HepG2 (cell line): ENCODE data around the gene CABLES1. TPM values are rescaled to one million over a fixed set of nuclear protein-coding genes. Genes with fewer than 3 reads are reported as not detected.

ENCODE experiments used
- ATAC-seq: fragments of 200-7000 bp; cut with Tn5 transposase; 3 replicates; pipeline ENCODE4 v1.9.1; 2020; ENCODE audit warnings: mild to moderate bottlenecking, moderate library complexity
- BruUV-seq: library from RNA; stranded (reverse); fragments of 400-500 nt; replicated peaks from 2 replicates; lab custom pipeline; 2021; lab: Mats Ljungman, UMichigan
- CTCF ChIA-PET: fragments of 300-600 bp; formaldehyde crosslinking; extraction: SDS; loops from one replicate; lab custom pipeline; 2021; ENCODE audit warnings: low total read pairs, inconsistent platforms, low intra/inter-chr PET ratio; lab: Yijun Ruan, JAX
- POLR2A ChIA-PET: fragments of 350-600 bp; sonication (Branson Sonifier 250); formaldehyde crosslinking; loops from one replicate; lab custom pipeline; 2020; ENCODE audit warnings: antibody characterized with exemption, inconsistent platforms; lab: Yijun Ruan, JAX
- DNase-seq: peaks from one replicate; pipeline ENCODE4 v3.0.0-alpha.2; 2015; ENCODE audit warnings: low spot score
- FAIRE-seq: peaks from 3 replicates; lab custom pipeline; 2011; peaks lifted over from hg19 to GRCh38; lab: Jason Lieb, UNC
- H2AFZ ChIP-seq: one replicate; pipeline ENCODE4 v1.6.1; 2011; ENCODE audit warnings: low read length, inconsistent platforms
- H3K27ac ChIP-seq: fragments of 300-600 bp; 3 replicates; pipeline ENCODE4 v1.8.0; 2011; ENCODE audit warnings: mixed run types, mild to moderate bottlenecking, mixed read lengths, low read length, inconsistent platforms; ENCODE audit not compliant: insufficient read depth; ENCODE audit errors: extremely low read length
- H3K27me3 ChIP-seq, 2 experiments: fragments of 200-600 bp in 1 of 2; 2 replicates in 1 of 2; 3 replicates in 1 of 2; pipeline versions ENCODE4 v1.6.0 to v1.8.0; 2011; ENCODE audit warnings: low read length in 2 of 2, mild to moderate bottlenecking in 2 of 2, moderate library complexity in 2 of 2, inconsistent platforms in 1 of 2; ENCODE audit not compliant: insufficient read depth in 2 of 2, control insufficient read depth in 1 of 2
- H3K36me3 ChIP-seq, 2 experiments: fragments of 200-600 bp in 1 of 2; replicated peaks in 1 of 2; 2 replicates in 1 of 2; 3 replicates in 1 of 2; pipeline versions ENCODE4 v1.5.1 to v1.8.0; 2011; ENCODE audit warnings: low read length in 2 of 2, inconsistent platforms in 1 of 2; ENCODE audit not compliant: insufficient read depth in 2 of 2, control insufficient read depth in 1 of 2
- H3K4me1 ChIP-seq: 2 replicates; pipeline ENCODE4 v1.5.1; 2012; ENCODE audit warnings: low read length, inconsistent platforms; ENCODE audit not compliant: insufficient read depth
- H3K4me2 ChIP-seq: 2 replicates; pipeline ENCODE4 v1.6.0; 2011; ENCODE audit warnings: low read depth, low read length, inconsistent platforms
- H3K4me3 ChIP-seq, 3 experiments: fragments of 200-600 bp in 1 of 3; sonication (generic), shearing (Covaris generic) in 1 of 3; replicated peaks in 1 of 3; 2 replicates each; pipeline ENCODE4 v1.5.1; 2011 to 2016; ENCODE audit warnings: low read length in 3 of 3, inconsistent platforms in 2 of 3, low read depth in 2 of 3, mild to moderate bottlenecking in 2 of 3, control low read depth in 1 of 3, mixed read lengths in 1 of 3; ENCODE audit not compliant: insufficient read depth in 1 of 3
- H3K79me2 ChIP-seq: one replicate; pipeline ENCODE4 v1.6.1; 2011; ENCODE audit warnings: low read length, inconsistent platforms; ENCODE audit not compliant: insufficient read depth
- H3K9ac ChIP-seq: 2 replicates; pipeline ENCODE4 v1.6.0; 2011; ENCODE audit warnings: mild to moderate bottlenecking, low read depth, low read length, inconsistent platforms; ENCODE audit not compliant: insufficient read depth
- H3K9me3 ChIP-seq: 2 replicates; pipeline ENCODE4 v1.5.1; 2012; ENCODE audit warnings: mild to moderate bottlenecking, low read length
- H4K20me1 ChIP-seq: 2 replicates; pipeline ENCODE4 v1.6.0; 2011; ENCODE audit warnings: inconsistent platforms, mild to moderate bottlenecking, low read length, moderate library complexity; ENCODE audit not compliant: insufficient read depth
- DMAP1 ChIP-seq: IDR thresholded peaks from 2 replicates; pipeline ENCODE4 v1.6.1; 2016
- HOXA5 ChIP-seq: sonication (generic); formaldehyde crosslinking; IDR thresholded peaks from 2 replicates; pipeline ENCODE4 v1.4.0; 2020; ENCODE audit warnings: missing genetic modification reagents
- MAFF ChIP-seq: IDR thresholded peaks from 2 replicates; pipeline ENCODE4 v1.6.1; 2011; ENCODE audit warnings: low read depth, low read length, improper control_type of control experiment
- MAFK ChIP-seq, 2 experiments: IDR thresholded peaks in 1 of 2; conservative IDR thresholded peaks in 1 of 2; 2 replicates each; pipeline ENCODE4 v1.6.1; 2011; ENCODE audit warnings: improper control_type of control experiment in 2 of 2, low read length in 2 of 2
- NAIF1 ChIP-seq: sonication (generic); formaldehyde crosslinking; IDR thresholded peaks from 2 replicates; pipeline ENCODE4 v1.5.0; 2020; ENCODE audit warnings: mild to moderate bottlenecking, missing genetic modification reagents, borderline replicate concordance
- SALL1 ChIP-seq: sonication (generic); formaldehyde crosslinking; IDR thresholded peaks from 2 replicates; pipeline ENCODE4 v1.8.0; 2022; ENCODE audit warnings: mild to moderate bottlenecking, missing genetic modification reagents
- SOX13 ChIP-seq, 3 experiments: fragments of 450-650 bp in 1 of 3; sonication (generic) in 1 of 3; formaldehyde crosslinking in 1 of 3; IDR thresholded peaks in 2 of 3; conservative IDR thresholded peaks in 1 of 3; 2 replicates each; pipeline versions ENCODE4 v1.5.0 to v1.6.1; 2016 to 2020; ENCODE audit warnings: antibody characterized with exemption in 1 of 3, mild to moderate bottlenecking in 1 of 3, missing compliant biosample characterization in 1 of 3, missing genetic modification reagents in 1 of 3, moderate library complexity in 1 of 3
- ZBTB38 ChIP-seq: sonication (generic); formaldehyde crosslinking; IDR thresholded peaks from 2 replicates; pipeline ENCODE4 v1.5.1; 2020; ENCODE audit warnings: mild to moderate bottlenecking, missing genetic modification reagents
- ZNF331 ChIP-seq: sonication (generic); formaldehyde crosslinking; IDR thresholded peaks from 2 replicates; pipeline ENCODE4 v1.4.0; 2020; ENCODE audit warnings: missing genetic modification reagents
- ZNF33A ChIP-seq: sonication (generic); formaldehyde crosslinking; IDR thresholded peaks from 2 replicates; pipeline ENCODE4 v1.5.1; 2020; ENCODE audit warnings: missing genetic modification reagents, mild to moderate bottlenecking, moderate library complexity, borderline replicate concordance
- ZNF501 ChIP-seq: sonication (generic); formaldehyde crosslinking; IDR thresholded peaks from 2 replicates; pipeline ENCODE4 v1.5.1; 2020; ENCODE audit warnings: mild to moderate bottlenecking, moderate library complexity, missing genetic modification reagents
- ZNF687 ChIP-seq: sonication (generic); formaldehyde crosslinking; IDR thresholded peaks from 2 replicates; pipeline ENCODE4 v1.5.1; 2020; ENCODE audit warnings: mild to moderate bottlenecking, missing genetic modification reagents, moderate library complexity
- ZNF839 ChIP-seq: sonication (generic); formaldehyde crosslinking; IDR thresholded peaks from 2 replicates; pipeline ENCODE4 v1.4.0; 2020; ENCODE audit warnings: missing genetic modification reagents, mild to moderate bottlenecking, borderline replicate concordance
- WGBS: methylation state at CpG from one replicate; pipeline ENCODE4 v1.1.6; 2017; ENCODE audit warnings: low lambda C conversion rate; 5-methylcytosine and 5-hydroxymethylcytosine counted together
- in situ Hi-C: cut with HindIII; loops from 2 replicates; pipeline ENCODE4 v1.10.0; 2017; ENCODE audit warnings: low pct_unique_long_range_greater_than_20kb; ENCODE audit not compliant: extremely low pct_ligation_motif_present
- intact Hi-C: fragments of 100-400 bp; cut with micrococcal nuclease; formaldehyde crosslinking; loops from one replicate; pipeline ENCODE4 v1.10.0; 2022; ENCODE audit not compliant: unreplicated experiment
- polyA plus RNA-seq, 8 experiments: library from polyadenylated mRNA; depleted of rRNA in 3 of 8; stranded (reverse) in 7 of 8; unstranded in 1 of 8; fragments of >200 nt; fragmentation: Illumina TruSeq in 4 of 8; extraction: Trizol in 4 of 8; gene quantifications; 2 replicates each; pipeline versions ENCODE4 v1.2.1 to v1.2.3, GENCODE V29; 2011 to 2016; ENCODE audit warnings: low read depth in 4 of 8, missing spikeins in 1 of 8, mixed read lengths in 1 of 8; ENCODE audit not compliant: insufficient read depth in 1 of 8
- total RNA-seq, 5 experiments: library from RNA; depleted of rRNA; stranded (reverse); fragments of >200 nt; fragmentation: Illumina TruSeq; extraction: Trizol; gene quantifications; 2 replicates each; pipeline ENCODE4 v1.2.3, GENCODE V29; 2016; ENCODE audit warnings: low read depth in 1 of 5
- TF ChIP-seq, protein P1 (sequence below): sonication (generic); formaldehyde crosslinking; conservative IDR thresholded peaks from 2 replicates; pipeline ENCODE4 v1.4.0; 2020; ENCODE audit warnings: missing genetic modification reagents
- TF ChIP-seq, protein P2 (sequence below): sonication (generic); formaldehyde crosslinking; IDR thresholded peaks from 2 replicates; pipeline ENCODE4 v1.4.0; 2020; ENCODE audit warnings: mild to moderate bottlenecking, missing genetic modification reagents

CABLES1 gene
- total and polyA plus RNA-seq, 2 of the 13 experiments (the other 11 are each of a cell fraction or from before 2014, with no cell fraction given) = 14.7 to 25.8 TPM

DNA sequence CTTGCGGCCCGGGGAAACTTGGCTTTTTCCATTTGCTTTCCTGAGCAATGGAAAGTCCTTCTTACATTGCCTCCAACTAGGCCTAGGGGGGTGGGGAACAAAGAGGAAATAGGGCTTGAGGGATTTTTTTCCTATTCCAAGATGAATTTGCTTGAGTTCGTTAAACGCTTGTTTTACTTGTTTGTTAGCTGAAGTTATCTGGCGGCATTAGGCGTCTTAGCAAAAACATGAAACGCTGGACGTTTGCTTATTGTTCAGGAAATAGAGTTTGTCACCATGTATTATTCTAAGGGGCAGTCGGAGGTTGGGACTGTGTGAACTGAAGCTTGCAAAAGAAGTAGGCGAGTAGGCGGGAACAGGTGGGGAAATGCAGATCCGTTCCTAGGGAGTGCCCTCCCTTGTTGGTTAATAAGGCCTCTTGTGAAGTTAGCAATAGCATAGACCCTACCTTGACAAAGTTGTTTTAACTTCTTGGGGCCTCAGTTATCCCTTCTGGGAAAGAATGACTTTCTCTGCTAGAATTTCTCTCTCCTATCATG is 1.9 kb downstream of the CABLES1 start (continued):
- TF ChIP-seq ZNF501 (CRISPR knock-in tag) (peak; percentile 29; the same call in 1 of the 2 replicates), DMAP1 (CRISPR knock-in tag) (0 out of 2 replicates have a peak, but pooled peaks have one; percentile 15), SOX13 (IDR thresholded peaks at IDR 0.05) (no peak), SOX13 (CRISPR knock-in tag; conservative IDR thresholded peaks at IDR 0.05 in 1 of 2, IDR thresholded peaks at IDR 0.05 in 1 of 2) (0 out of 4 replicates have a peak, but pooled peaks of 1 of the 2 experiments have one; percentile 3), ZNF33A (CRISPR knock-in tag) (0 out of 2 replicates have a peak, but pooled peaks have one; percentile 32), ZNF839 (CRISPR knock-in tag) (no peak)
- TF ChIP-seq, protein P1, sequence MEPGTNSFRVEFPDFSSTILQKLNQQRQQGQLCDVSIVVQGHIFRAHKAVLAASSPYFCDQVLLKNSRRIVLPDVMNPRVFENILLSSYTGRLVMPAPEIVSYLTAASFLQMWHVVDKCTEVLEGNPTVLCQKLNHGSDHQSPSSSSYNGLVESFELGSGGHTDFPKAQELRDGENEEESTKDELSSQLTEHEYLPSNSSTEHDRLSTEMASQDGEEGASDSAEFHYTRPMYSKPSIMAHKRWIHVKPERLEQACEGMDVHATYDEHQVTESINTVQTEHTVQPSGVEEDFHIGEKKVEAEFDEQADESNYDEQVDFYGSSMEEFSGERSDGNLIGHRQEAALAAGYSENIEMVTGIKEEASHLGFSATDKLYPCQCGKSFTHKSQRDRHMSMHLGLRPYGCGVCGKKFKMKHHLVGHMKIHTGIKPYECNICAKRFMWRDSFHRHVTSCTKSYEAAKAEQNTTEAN (CRISPR knock-in tag) = 0 out of 2 replicates have a peak, but pooled peaks have one; percentile 6
- TF ChIP-seq, all 625 proteins: peak for 14

- in situ Hi-C loops (loop anchor here (10.0 kb wide), 1 partner anchor 237 kb away; no protein-coding TSS in a partner anchor), intact Hi-C loops (no loop called here)
- Histone ChIP-seq H3K4me1 (peaks cover 72% of the 10 kb centered on the region), H3K4me3 (peak overlapping the region; percentile 68 to 91 (median 83)), H3K27ac (peak overlapping the region; percentile 63), H3K4me2 (peak overlapping the region; percentile 100), H2AFZ (no peak overlapping the region), H3K36me3 (no peaks in the 10 kb centered on the region), H4K20me1 (no peaks in the 10 kb centered on the region), H3K9ac (peak overlapping the region; percentile 86), H3K79me2 (peaks cover 65% of the 10 kb centered on the region), H3K9me3 (no peaks in the 10 kb centered on the region), H3K27me3 (no peaks in the 10 kb centered on the region; a peak in 1 of 5 replicates)
- 29% methylated on average over 4 of the region's 9 CpGs for WGBS
- DNase-seq (no peak), FAIRE-seq (no peak), ATAC-seq (no peak)
- no TSS peak for BruUV-seq
- CTCF ChIA-PET = no interaction called here
- POLR2A ChIA-PET = interaction anchor here (1.1 to 1.4 kb wide), 3 partner anchors 9 to 41 kb away, joined by 3 to 4 read pairs (median 3); no protein-coding TSS in a partner anchor
- TF ChIP-seq, protein P2, sequence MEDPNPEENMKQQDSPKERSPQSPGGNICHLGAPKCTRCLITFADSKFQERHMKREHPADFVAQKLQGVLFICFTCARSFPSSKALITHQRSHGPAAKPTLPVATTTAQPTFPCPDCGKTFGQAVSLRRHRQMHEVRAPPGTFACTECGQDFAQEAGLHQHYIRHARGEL = no peak
- TF ChIP-seq SALL1 (CRISPR knock-in tag) (0 out of 2 replicates have a peak, but pooled peaks have one; percentile 11), HOXA5 (CRISPR knock-in tag) (0 out of 2 replicates have a peak, but pooled peaks have one; percentile 33), ZBTB38 (CRISPR knock-in tag) (peak; percentile 52; the same call in 1 of the 2 replicates), MAFF (peak; percentile 85), NAIF1 (CRISPR knock-in tag) (no peak), ZNF331 (CRISPR knock-in tag) (0 out of 2 replicates have a peak, but pooled peaks have one; percentile 34), MAFK (conservative IDR thresholded peaks at IDR 0.05 in 1 of 2, IDR thresholded peaks at IDR 0.05 in 1 of 2; ENCODE audit: low read length in 2 of 2) (peak; percentile 87 to 89), ZNF687 (CRISPR knock-in tag) (peak; percentile 49; the same call in 1 of the 2 replicates)
These were observed 2.5 kb downstream of the CABLES1 start for GRCh38 chr18:23137788-23138216.
